UCSD-AML1 (cell line): ENCODE results near the gene MRPS12.
"Not testable (repeated sequence)": the region's sequence is repeated elsewhere in the genome, so short reads cannot be mapped to it uniquely, and the experiment has no call there.

ENCODE experiments used
- DNase-seq: peaks from one replicate; lab custom pipeline; 2025; ENCODE audit not compliant: unreplicated experiment; lab: John Stamatoyannopoulos, UW

Gene MRPS12

GRCh38 chr19:38930776-38931520 lies at the start of gene MRPS12:
TSS of gene MRPS12 (plus strand) at chr19:38930944. CDS start at chr19:38931295, 351 bp downstream.
- DNase-seq, result peak; percentile 98

GRCh38 chr19:38883286-38883685 lies 47.5 kb upstream of the MRPS12 start:
- no peak for DNase-seq

- not testable (repeated sequence) for DNase-seq
Observed at GRCh38 chr19:38884691-38885090, 46.1 kb upstream of the MRPS12 start.

GRCh38 chr19:38888876-38889275 lies 41.9 kb upstream of the MRPS12 start:
- DNase-seq, result no peak

- DNase-seq, result no peak
Observed at GRCh38 chr19:38889803-38890202, 40.9 kb upstream of the MRPS12 start.

GRCh38 chr19:38890686-38891085 lies 40.1 kb upstream of the MRPS12 start:
- no peak for DNase-seq

- no peak for DNase-seq
Observed at GRCh38 chr19:38891771-38892170, 39.0 kb upstream of the MRPS12 start.

- DNase-seq, result no peak
Observed at GRCh38 chr19:38892841-38893240, 37.9 kb upstream of the MRPS12 start.

- DNase-seq, result no peak
Observed at GRCh38 chr19:38893341-38893771, 37.4 kb upstream of the MRPS12 start.

- no peak for DNase-seq
Observed at GRCh38 chr19:38894968-38895367, 35.8 kb upstream of the MRPS12 start.

GRCh38 chr19:38898788-38899446 lies 31.8 kb upstream of the MRPS12 start:
- no peak for DNase-seq

GRCh38 chr19:38899447-38900201 lies 31.1 kb upstream of the MRPS12 start, which contains the start of the genes NFKBIB and SIRT2:
TSS of gene NFKBIB (plus strand) at chr19:38899969. CDS start at chr19:38900033, 64 bp downstream.
TSS of gene SIRT2 (minus strand) at chr19:38899618. CDS start at chr19:38899521, 97 bp downstream.
- peak; percentile 100 for DNase-seq

- no peak for DNase-seq
Observed at GRCh38 chr19:38900202-38900629, 30.5 kb upstream of the MRPS12 start.

- no peak for DNase-seq
Observed at GRCh38 chr19:38900743-38901190, 30.0 kb upstream of the MRPS12 start.

GRCh38 chr19:38901683-38902082 lies 29.1 kb upstream of the MRPS12 start:
- no peak for DNase-seq

- no peak for DNase-seq
Observed at GRCh38 chr19:38904581-38905539, 25.9 kb upstream of the MRPS12 start.

- DNase-seq, result no peak
Observed at GRCh38 chr19:38905620-38906019, 25.1 kb upstream of the MRPS12 start.

- no peak for DNase-seq
Observed at GRCh38 chr19:38907227-38907626, 23.5 kb upstream of the MRPS12 start.

- DNase-seq, result no peak
Observed at GRCh38 chr19:38907670-38908069, 23.1 kb upstream of the MRPS12 start.

- DNase-seq, result no peak
Observed at GRCh38 chr19:38908911-38909310, 21.8 kb upstream of the MRPS12 start.
